Retinal pigment epithelial cell (primary cell): ENCODE results near the gene BID.

Experiments used
- DNase-seq: peaks from one replicate; pipeline ENCODE4 v3.0.0-alpha.2; 2010; ENCODE audit warnings: low read depth
- H3K4me3 ChIP-seq: 2 replicates; pipeline ENCODE4 v1.5.1; 2011; ENCODE audit warnings: mild to moderate bottlenecking, low read length, control low read depth, moderate library complexity
- CTCF ChIP-seq: conservative IDR thresholded peaks from 2 replicates; pipeline ENCODE4 v1.5.1; 2011; ENCODE audit warnings: low read depth, low read length, control low read depth, inconsistent platforms

The BID gene

GRCh38 chr22:17741866-17742526, 32.3 kb downstream of the BID start:
- no peak for DNase-seq
- no peak for TF ChIP-seq CTCF

DNA sequence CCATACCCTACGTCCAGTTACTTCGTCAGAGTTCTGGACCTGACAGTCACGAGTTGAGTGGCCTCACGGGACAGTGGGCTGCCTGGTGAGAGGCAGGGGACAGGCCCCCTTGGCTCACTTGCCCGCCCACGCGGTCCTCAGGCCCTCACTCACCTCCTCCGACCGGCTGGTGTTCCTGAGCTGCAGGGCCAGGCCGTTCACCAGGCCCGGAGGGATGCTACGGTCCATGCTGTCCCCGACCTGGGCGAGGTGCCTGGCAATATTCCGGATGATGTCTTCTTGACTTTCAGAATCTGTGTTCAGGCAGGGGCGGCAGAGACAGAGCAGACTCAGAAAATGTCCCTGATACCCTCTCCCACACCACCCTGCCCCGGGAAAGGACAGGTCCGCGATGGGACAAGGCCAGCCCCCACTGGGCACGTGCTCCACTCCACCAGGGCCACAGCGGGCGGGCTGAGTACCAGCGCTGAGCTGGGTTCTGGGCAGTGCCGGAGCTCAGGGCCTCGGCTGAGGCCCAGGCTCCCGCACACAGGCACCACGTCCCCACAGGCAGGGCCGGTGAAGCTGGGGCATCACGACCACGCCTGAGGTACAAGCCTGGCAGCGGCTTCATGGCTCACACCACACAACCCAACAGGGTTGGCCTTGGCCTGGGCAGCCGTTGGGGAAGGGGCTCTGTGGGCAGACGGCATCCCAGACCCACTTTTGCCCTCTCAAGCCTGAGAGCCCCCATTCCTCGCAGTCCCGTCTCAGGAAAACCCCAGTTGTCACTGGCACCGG, 34.9 kb downstream of the BID start:
- no peak for TF ChIP-seq CTCF
- DNase-seq, result no peak
- H3K4me3 ChIP-seq, result no peak overlapping the region

More at GRCh38 chr22:17741866-17742526, 32.3 kb downstream of the BID start:
- H3K4me3 ChIP-seq, result no peak overlapping the region

GRCh38 chr22:17738386-17739128, 35.7 kb downstream of the BID start:
- no peak for DNase-seq
- TF ChIP-seq CTCF, result no peak
- H3K4me3 ChIP-seq, result no peak overlapping the region

GRCh38 chr22:17734187-17734586, 40.1 kb downstream of the BID start:
- TF ChIP-seq CTCF, result no peak
- DNase-seq, result no peak
- H3K4me3 ChIP-seq, result no peak overlapping the region

DNA sequence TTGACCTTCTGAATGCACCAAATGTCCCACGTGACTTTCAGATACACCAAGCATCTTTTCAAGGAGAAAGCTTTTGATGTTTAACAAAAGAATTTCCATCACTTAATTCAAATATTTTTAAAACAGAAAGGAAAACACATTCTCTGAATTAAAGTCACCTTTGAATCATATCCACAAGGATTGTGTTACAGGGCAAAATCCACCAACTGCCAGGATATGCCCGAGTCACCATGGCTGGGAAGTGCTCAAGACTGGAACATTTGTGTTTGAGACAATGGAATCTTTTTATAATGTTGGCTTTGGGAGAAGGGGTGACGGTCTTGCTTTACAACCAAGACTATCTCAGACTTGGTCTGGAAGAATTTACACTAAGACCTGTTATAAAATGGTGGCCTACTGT, 40.8 kb downstream of the BID start:
- no peak for TF ChIP-seq CTCF
- H3K4me3 ChIP-seq, result no peak overlapping the region
- no peak for DNase-seq

DNA sequence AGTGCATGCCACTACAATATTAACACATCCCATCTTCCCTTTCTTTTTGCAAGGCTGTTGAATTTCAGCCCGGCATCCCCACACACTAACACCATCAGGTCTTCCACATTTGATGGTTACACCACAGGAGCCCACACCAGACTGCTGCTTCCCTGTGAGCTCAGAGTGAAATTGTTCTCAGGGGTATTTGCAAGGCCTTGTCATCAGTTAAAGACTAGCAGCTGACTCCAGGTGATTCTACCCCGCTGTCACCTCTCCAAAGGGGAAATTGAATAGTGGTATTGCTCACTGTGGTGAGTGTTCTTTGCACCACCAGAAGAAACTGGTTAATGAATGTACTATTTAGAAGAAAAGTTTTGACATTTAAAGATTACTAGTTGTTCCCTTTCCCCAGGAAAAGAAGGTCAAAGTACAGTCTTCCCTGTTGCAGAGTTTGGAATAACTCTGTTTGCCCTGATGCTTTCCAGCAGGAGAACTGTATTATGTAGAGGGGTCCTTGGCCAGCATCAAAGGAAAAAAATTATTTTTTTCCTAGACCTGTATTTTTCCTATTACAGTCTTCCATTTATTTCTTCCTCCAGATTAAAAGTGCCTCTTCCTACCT, 41.9 kb downstream of the BID start:
- DNase-seq, result no peak

More for the DNA sequence above, 41.9 kb downstream of the BID start:
- TF ChIP-seq CTCF, result no peak
- H3K4me3 ChIP-seq, result no peak overlapping the region
